ENCODE results near the gene MPPE1. TPM values are rescaled to one million over a fixed set of nuclear protein-coding genes. Genes with fewer than 3 reads are reported as not detected.

The MPPE1 gene
- total and polyA plus RNA-seq, 2 donors from 2014 or later = 48.1 to 71.8 TPM

- Histone ChIP-seq H3K9me3 (ENCODE audit: control insufficient read depth in 2 of 3, insufficient read depth in 1 of 3, low read length in 3 of 3) (no peaks in the 10 kb centered on the region), H3K36me3 (ENCODE audit: control insufficient read depth in 2 of 3, insufficient read depth in 3 of 3, low read length in 3 of 3) (no peaks in the 10 kb centered on the region), H3K4me1 (ENCODE audit: control insufficient read depth in 2 of 3, insufficient read depth in 2 of 3, low read depth in 1 of 3, low read length in 3 of 3) (no peaks in the 10 kb centered on the region), H3K27ac (ENCODE audit: low read depth in 2 of 2, low read length in 2 of 2) (no peak overlapping the region), H3K9ac (ENCODE audit: low read length in 3 of 3) (no peak overlapping the region), H3K27me3 (ENCODE audit: control insufficient read depth, insufficient read depth, low read length) (no peaks in the 10 kb centered on the region), H3K4me3 (ENCODE audit: low read length in 3 of 3) (no peak overlapping the region)
- intact Hi-C loops (cut with DNase I) = no loop called here
- TF ChIP-seq CTCF (IDR thresholded peaks at IDR 0.05; ENCODE audit: borderline replicate concordance, extremely low read depth, insufficient read depth) = peak; percentile 68
- peak; percentile 91 for FAIRE-seq
- DNase-seq = peak; percentile 69 to 81 (median 79)
Observed at GRCh38 chr18:11937874-11938478, 29.9 kb upstream of the MPPE1 start.

GRCh38 chr18:11932393-11932792 is 24.3 kb upstream of the MPPE1 start:
- no peak for DNase-seq
- Histone ChIP-seq H3K4me1 (ENCODE audit: control insufficient read depth in 2 of 3, insufficient read depth in 2 of 3, low read depth in 1 of 3, low read length in 3 of 3) (no peaks in the 10 kb centered on the region), H3K4me3 (ENCODE audit: low read length in 3 of 3) (no peak overlapping the region), H3K27me3 (ENCODE audit: control insufficient read depth, insufficient read depth, low read length) (no peaks in the 10 kb centered on the region), H3K9ac (ENCODE audit: low read length in 3 of 3) (no peak overlapping the region), H3K27ac (ENCODE audit: low read depth in 2 of 2, low read length in 2 of 2) (no peak overlapping the region), H3K36me3 (ENCODE audit: control insufficient read depth in 2 of 3, insufficient read depth in 3 of 3, low read length in 3 of 3) (no peaks in the 10 kb centered on the region), H3K9me3 (ENCODE audit: control insufficient read depth in 2 of 3, insufficient read depth in 1 of 3, low read length in 3 of 3) (no peaks in the 10 kb centered on the region)
- intact Hi-C loops (cut with DNase I) = no loop called here
- no peak for TF ChIP-seq CTCF (IDR thresholded peaks at IDR 0.05; ENCODE audit: borderline replicate concordance, extremely low read depth, insufficient read depth)
- no peak for FAIRE-seq

- intact Hi-C loops (cut with DNase I) = no loop called here
Observed at GRCh38 chr18:11927497-11927896, 19.4 kb upstream of the MPPE1 start.

More at GRCh38 chr18:11927497-11927896, 19.4 kb upstream of the MPPE1 start:
- H3K9ac ChIP-seq (ENCODE audit: low read length in 3 of 3) = no peak overlapping the region
- DNase-seq (no peak), FAIRE-seq (no peak)
- no peaks in the 10 kb centered on the region for H3K4me1 ChIP-seq (ENCODE audit: control insufficient read depth in 2 of 3, insufficient read depth in 2 of 3, low read depth in 1 of 3, low read length in 3 of 3)
- H3K4me3 ChIP-seq (ENCODE audit: low read length in 3 of 3) = no peak overlapping the region
- H3K9me3 ChIP-seq (ENCODE audit: control insufficient read depth in 2 of 3, insufficient read depth in 1 of 3, low read length in 3 of 3) = no peaks in the 10 kb centered on the region
- no peak overlapping the region for H3K27ac ChIP-seq (ENCODE audit: low read depth in 2 of 2, low read length in 2 of 2)
- H3K27me3 ChIP-seq (ENCODE audit: control insufficient read depth, insufficient read depth, low read length) = no peaks in the 10 kb centered on the region
- TF ChIP-seq CTCF (IDR thresholded peaks at IDR 0.05; ENCODE audit: borderline replicate concordance, extremely low read depth, insufficient read depth) = no peak
- H3K36me3 ChIP-seq (ENCODE audit: control insufficient read depth in 2 of 3, insufficient read depth in 3 of 3, low read length in 3 of 3) = no peaks in the 10 kb centered on the region
